Fibroblast of skin of left biceps (primary cell): ENCODE measurements around the gene FYCO1.

Experiments used
- DNase-seq, 2 experiments: peaks; one replicate each; pipeline ENCODE4 v3.0.0-alpha.2; 2013; ENCODE audit warnings: low read depth in 2 of 2

The FYCO1 gene

DNA sequence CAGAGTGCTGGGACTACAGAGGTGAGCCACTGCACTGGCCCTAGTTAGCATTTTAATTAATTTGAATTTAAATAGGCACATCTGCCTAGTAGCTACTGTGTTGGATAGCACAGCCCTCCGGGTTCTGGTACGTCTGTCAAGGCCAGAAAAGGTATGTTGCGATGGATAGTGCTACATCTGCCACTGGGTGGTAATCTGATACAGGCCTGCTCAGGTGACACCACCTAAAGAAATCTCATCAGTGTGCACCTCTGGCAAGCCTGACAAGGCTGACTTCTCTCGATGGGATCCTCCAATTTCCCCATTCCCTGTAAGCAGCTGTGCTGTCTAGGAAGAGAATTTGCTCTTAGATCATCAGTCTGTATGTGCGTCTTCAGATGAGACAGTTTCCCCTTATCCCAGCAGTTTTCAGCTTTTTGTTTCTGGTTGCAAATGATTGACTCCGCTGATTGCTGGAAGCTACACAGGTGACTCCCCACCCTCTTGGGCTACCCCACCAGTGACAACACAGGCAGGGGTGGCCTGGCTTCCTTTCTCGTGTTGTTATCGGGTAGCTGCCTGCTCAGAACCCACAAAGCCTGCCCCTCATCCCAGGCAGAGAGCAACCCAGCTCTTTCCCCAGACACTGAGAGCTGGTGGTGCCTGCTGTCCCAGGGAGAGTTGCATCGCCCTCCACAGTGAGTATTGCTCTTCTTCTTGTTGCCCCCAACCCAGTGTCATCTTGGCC lies 109.5 kb downstream of the FYCO1 start, which contains the start of gene CCR9:
Gene CCR9, plus strand, starts transcription at position 565 of the 727 bp plus-strand sequence. CDS start 8,391 bp downstream, outside the sequence.
- no peak for DNase-seq

DNA sequence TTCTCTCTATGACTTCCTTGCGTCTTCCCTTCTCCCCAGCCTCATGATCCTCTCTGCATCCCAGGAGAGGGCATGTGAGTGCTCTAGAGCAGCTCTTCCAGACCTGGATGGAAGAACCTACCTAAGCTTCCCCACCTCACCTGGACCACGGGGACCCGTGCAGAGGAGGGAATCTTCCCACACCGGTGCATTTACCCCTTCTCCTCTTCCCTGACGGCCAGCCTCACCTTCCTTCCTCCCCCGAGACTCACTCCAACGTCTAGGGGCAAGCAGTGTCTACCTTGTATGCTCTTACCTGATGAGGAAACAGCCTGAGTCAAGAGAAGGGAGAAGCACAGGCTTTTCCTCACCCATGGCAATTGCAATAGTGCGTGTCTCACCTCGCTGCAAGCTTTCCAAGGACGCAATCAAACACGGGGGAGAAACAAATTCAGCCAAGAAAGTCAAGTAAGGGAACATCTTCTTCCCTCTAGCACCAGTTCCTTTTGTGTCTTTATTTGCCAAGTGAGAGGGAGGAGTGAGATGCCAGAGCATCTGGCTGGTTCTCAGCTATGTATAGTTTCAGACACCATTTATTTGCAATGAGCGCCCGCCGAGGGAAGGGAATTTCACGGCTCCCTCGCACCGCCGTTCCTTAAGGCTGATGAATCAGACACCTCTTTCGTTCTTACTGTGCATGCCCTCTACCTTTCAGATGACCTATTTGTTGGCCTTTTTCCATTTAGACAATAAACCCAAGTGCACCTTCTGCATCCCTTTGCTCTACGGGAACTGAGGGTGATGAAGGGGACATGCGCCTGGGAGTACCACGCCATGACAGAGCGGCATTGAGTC lies 111.0 kb downstream of the FYCO1 start:
- DNase-seq: no peak

DNA sequence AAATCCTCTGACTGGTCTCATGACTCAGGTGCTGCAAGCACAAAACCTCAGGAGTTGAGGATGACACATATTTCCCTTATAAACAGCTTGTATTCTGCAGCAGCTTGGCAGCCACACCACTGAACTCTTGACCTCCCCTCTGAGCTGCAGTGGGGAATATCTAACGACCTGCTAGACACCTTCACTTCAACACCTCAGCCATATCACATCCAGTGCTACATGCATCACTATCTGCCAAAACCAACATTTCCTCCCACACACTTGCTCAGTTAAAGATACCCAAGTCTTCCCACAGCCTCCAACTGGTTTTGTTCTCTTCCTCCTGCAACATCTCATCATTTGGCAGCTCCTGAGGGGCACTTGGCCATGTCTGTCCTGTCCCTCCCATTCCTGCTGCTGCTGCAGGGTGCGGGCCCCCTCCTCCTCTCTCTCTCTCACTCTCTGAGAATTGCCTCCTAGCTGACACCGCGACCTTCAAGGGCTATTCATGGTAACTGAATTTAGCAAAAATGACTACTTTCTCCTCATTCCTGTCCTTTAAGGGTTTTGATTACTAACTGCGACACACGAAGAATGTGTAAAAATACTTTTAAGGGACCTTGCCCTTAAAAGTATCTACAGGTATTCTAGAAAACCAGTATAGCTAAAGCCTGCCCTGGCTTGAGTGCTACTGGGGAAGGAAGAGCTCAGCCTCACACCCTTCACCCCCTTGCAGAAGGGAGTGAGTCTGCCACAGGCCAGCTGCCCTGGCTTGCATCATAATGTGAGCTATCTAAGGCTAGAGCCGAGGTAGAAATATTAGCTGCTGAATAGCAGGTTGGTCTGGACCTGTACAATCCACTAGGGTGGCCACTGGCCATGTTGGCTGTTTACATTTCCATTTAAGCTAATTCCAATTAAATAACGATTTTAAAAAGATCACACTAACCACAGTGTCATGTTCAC lies 114.3 kb downstream of the FYCO1 start:
- DNase-seq: no peak

DNA sequence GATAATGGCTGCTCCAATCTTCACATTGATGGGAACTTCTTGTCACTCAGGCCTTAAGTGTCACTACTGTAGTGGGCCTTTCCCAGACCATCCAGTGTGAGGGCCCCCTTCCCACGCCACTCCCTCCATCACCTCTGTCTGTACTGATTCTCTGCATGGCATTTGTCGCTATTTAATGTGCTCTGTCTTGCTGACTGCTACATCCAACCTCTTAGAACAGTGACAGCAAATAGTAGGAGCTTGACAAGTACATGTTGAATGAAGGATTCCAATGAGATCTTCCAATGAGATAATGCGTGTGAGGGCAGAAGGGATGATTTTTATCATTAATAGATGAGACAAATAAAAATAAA lies 114.9 kb downstream of the FYCO1 start:
- DNase-seq: no peak

DNA sequence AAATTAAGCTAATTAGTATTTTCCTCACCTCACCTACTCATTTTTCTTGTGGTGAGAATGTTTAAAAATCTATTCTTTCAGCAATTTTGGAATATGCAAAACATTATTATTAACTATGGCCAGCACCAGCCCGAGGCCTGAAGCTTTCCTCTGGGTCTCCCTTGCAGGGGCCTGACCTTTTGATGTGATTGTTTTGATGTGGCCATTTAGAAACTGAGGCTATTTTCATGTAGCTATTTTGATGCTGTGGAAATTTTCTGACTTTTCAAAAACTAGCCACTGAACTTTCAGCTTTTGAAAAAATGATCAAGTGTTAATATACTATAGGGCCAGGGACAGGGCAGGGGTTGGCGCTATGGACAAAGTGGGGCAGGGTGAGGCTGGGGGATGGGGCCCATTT lies 117.5 kb downstream of the FYCO1 start:
- no peak for DNase-seq

DNA sequence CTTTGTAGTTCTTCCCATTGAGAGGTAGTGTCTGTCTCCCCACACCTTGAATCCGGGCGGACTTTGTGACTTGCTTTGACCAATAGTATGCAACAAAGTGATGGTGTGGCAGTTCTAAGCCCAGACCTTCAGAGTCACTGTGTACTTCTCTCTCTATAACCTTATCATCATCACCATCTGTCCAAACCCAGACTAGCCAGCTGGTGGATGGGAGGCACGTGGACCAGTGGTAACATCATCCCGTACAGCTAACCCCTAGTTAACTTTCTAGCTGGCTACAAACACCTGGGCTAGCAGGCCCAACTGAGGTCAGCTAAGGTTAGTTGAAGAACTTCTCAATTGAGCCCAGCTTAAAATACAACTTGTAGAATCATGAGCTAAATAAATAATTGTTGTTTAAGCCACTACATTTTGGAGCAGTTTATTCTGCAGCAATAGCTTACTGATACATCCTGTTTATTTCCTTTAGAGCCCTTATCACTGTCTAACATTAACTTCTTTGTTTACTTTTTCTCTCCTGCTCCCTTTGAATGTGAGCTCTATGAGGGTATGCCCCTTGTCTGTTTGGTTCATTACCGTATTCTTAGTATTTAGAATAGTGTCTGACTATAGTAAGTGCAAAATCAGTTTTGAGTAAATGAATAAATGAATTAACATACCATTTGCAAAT lies 120.8 kb downstream of the FYCO1 start:
- DNase-seq: no peak

DNA sequence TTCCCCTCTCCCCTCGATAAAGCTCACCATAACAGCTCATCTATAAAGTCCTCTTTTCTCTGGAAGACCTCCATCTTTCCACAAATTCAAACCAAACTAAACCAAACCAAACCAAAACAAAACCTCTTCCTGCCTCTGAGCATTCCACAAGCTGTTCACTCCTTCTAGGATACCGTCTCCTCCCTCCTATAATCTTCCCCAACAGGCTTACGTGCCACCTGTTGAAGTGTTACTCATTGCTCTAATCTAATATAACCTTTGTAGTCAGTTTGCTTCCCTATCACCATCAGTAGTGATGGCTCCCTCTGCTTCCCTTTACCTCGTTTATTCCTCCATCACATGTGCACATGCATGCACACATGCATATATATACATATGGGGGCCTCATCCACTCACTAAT lies 122.0 kb downstream of the FYCO1 start:
- DNase-seq: no peak

DNA sequence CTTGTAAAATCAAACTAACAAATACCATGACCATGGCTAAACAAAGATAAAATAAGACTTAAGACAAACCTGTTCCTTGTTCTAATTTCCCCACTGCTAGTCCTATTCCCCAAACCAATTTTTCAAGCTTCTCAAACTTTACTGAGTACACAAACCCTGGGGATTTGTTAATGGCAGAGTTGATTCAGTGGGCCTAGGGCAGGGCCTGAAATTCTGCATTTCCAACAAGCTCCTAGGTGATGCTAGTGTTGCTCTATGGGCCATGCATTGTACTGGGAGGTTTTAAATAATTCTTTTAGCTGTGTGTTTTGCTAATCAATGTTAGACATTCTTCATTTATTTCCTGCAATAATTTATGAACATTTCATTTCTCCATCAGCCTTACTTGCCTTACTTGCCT lies 122.6 kb downstream of the FYCO1 start:
- DNase-seq: no peak

DNA sequence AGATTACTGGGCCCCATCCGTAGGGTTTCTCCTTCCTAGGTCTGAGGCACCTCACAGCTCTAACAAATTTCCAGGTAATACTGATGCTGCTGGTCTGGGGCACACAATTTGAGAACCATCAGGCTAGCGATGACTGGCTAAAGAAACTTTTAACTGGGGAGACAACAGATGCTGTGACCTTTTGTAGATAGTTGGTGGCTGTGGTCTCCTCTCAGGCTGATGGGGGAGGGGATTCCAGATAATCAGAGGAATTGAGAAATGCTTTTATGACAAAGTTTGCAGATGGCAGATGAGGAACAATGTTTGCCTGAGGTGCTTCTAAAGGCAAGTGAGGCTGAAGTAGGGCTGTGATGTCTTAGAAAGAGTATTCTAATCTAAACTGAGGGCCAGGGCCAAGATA lies 123.1 kb downstream of the FYCO1 start:
- no peak for DNase-seq

DNA sequence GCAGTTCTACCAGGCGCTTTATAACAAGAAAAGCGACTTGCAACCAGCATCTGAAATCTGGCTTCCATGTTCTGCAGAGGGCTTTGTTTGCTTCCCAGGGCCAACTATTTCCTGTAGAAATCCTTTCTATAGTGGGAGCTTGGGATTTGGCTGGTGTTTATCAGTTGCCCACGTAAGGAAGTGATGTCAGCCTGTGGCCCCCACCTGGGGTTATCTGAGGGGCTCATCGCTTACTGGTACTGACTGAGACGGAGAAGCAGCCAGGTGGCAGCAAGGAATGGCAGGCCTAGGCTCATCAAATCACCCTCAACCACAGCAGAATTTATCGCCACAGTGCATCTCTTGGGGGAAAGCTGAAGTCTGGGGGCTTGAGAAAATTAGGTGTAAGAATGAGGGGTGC lies 123.8 kb downstream of the FYCO1 start:
- DNase-seq: no peak

DNA sequence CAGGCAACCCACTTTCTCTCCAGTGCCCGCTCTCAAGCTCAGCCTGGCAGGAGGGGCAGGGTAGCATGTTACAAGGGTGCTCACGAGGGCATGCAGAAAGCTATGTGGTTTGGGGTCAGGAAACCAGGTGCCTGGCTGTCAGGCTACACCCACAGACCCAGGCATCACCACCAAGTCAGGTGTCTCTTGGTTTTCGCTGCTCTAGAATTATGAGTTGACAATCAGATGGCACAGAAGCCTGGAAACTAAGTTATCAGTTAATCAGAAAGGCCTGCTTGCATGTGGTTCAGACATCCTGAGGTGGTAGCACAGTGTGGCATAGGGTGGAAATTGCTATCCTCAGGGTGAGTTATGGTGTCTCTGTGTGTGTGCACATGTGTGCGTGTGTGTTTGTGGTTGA lies 125.5 kb downstream of the FYCO1 start:
- no peak for DNase-seq

DNA sequence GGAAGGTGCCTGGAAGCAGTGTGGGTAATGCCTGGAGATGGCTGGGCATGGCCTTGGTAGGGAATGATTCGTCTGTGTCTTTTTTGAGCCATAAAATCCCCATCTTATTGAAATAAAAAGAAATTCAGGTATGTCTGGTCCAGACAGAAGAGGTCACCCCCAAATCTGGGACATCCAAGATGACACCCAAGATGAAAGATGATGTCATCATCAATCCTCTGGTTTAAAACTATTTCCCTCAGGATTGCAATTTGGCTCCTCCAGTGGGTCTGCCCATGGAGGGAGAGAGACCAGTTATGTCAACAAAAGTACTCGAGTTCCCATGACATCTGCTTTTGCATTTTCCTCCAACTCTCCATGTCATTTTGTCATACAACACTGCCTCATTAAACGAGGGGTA lies 126.0 kb downstream of the FYCO1 start:
- DNase-seq: no peak

DNA sequence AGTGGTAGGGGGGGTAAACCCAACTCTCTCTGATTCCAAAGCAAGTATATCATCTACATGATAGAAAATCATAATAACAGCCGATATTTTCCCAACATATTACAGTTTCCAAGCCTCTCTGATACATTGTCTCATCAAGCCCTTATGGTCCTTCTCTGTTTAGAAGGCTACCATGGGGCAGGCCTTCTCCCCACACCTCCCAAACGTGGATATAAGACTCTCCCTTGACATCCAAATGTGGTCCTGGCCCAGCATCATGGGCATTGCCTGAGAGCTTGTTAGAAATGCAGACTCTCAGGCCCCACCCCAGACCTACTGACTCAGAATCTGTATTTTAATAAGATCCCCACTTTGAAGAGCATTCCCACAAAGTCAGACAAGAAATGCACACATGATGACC lies 127.0 kb downstream of the FYCO1 start:
- no peak for DNase-seq

DNA sequence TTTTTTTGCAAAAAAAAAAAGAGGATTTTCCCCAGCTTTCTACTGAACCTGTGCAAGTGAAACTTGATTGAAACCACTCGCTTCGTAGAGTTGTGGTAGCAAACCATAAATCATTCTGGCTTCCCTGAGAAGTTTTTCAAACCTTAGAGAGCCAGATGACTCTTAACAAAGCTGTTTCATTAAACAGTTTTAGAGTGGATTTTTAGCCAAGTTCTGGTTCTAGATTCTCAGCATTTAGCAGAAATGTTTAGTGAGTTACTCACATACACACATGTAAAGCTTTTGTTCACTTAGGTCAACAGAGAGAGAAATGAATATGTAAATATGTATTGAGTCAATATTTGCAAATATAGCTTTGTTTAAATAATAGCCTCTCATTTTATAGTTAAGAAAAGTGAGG lies 127.4 kb downstream of the FYCO1 start:
- no peak for DNase-seq
